COLO668 (cell line): ENCODE results near the gene DPH7.
"Not testable (repeated sequence)": the region's sequence is repeated elsewhere in the genome, so short reads cannot be mapped to it uniquely, and the experiment has no call there.

Experiments
- DNase-seq: peaks from one replicate; lab custom pipeline; 2025; ENCODE audit not compliant: unreplicated experiment; lab: John Stamatoyannopoulos, UW

DPH7 gene

DNA sequence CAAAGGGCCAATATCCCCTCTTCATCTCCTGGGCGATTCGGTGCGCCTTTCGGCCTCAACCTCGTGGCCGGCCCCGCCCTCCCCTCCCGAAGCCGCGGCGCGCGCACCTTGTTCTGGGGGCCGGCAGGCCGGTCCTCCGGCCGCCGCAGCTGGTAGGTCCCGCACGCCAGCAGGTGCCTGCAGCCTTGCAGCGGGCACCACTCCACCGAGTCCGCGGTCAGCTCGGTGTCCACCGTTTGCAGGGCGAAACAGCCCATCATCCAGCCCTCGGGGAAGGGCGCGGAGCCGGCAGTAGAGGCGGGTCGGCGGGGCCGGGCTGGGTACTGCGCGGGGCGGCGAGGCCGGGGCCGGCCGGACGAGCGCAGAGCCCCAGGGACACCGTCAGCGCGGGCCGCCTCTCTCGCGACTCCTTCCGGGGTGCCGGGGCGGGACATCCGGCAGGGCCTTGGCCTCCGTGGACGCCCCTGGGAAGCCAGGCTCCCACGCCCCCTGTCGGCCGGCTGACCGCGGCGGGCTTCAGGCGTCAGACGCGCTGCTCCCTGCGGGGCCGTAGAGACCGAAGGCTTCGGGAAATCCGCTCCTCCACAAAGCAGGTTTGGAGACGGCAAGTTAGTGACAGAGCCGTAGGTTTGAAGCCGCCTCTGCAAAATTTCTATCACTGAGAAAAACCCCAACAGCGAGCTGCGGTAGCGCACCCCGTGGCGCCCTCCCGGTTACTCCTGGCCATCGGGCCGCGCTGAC, at the start of gene DPH7:
DPH7 (minus strand) TSS at position 408 of the 741 bp plus-strand sequence; CDS start at position 260, 148 bp downstream.
- peak; percentile 98 for DNase-seq

DNA sequence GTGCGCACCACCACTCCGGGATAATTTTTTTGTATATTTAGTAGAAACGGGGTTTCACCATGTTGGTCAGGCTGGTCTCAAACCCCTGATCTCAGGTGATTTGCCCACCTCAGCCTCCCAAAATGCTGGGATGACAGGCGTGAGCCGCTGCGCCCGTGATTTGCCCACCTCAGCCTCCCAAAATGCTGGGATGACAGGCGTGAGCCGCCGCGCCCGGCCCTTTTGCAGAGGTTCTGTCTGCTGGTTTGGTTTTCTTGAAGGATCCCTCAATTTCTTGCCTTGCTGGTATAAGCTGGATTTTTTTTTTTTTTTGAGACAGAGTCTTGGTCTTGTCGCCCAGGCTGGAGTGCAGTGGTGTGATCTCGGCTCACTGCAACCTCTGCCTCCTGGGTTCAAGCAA, 48.7 kb upstream of the DPH7 start:
- DNase-seq, result not testable (repeated sequence)

DNA sequence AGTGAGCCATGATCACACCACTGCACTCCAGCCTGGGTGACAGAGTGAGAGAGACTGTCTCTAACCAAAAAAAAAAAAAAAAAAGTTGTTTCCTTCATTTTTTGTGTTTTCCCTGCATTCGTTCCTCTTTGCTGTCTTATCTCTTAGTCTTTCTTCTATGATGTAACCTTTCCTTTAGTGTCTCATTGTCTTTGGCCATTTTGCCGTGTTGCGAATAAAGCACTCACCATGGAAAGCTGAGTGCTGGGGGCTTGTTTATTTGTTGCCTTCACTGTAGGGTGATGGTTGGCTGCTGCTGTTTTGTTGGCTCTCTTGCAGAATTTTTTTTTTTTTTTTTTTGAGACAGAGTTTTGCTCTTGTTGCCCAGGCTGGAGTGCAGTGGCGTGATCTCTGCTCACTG, 47.7 kb upstream of the DPH7 start:
- no peak for DNase-seq

- not testable (repeated sequence) for DNase-seq
Measured at GRCh38 chr9:137622211-137622610, 43.5 kb upstream of the DPH7 start.

DNA sequence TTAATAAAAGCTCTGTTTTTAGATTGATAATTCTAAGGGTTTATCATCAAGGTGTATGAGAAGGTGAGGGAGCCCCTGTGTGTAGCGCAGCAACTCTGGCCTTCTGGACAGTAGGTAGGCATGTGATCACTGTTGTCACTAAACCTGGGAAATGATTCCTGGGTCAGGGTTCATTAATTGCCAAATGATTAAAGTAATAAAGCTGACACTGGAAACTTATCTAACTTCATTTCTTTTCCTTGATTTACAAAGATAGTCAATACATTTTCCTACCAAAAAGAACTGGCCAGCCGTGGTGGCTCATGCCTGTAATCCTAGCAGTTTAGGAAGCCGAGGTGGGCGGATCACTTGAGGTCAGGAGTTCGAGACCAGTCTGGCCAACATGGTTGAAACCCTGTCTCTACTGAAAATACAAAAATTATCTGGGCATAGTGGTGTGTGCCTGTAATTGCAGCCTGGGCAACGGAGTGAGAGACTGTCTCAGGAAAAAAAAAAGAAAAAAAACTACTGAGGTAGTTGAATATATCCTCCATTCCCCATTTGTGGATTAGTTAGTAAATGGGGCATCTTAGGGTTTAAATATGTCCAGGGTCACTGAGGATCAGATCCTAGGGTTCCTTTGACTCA, 42.5 kb upstream of the DPH7 start:
- DNase-seq, result no peak

GRCh38 chr9:137620581-137620980, 41.9 kb upstream of the DPH7 start:
- DNase-seq, result no peak

GRCh38 chr9:137620048-137620405, 41.3 kb upstream of the DPH7 start:
- no peak for DNase-seq

- peak; percentile 64 for DNase-seq
Measured at GRCh38 chr9:137619240-137620047, 40.7 kb upstream of the DPH7 start.

DNA sequence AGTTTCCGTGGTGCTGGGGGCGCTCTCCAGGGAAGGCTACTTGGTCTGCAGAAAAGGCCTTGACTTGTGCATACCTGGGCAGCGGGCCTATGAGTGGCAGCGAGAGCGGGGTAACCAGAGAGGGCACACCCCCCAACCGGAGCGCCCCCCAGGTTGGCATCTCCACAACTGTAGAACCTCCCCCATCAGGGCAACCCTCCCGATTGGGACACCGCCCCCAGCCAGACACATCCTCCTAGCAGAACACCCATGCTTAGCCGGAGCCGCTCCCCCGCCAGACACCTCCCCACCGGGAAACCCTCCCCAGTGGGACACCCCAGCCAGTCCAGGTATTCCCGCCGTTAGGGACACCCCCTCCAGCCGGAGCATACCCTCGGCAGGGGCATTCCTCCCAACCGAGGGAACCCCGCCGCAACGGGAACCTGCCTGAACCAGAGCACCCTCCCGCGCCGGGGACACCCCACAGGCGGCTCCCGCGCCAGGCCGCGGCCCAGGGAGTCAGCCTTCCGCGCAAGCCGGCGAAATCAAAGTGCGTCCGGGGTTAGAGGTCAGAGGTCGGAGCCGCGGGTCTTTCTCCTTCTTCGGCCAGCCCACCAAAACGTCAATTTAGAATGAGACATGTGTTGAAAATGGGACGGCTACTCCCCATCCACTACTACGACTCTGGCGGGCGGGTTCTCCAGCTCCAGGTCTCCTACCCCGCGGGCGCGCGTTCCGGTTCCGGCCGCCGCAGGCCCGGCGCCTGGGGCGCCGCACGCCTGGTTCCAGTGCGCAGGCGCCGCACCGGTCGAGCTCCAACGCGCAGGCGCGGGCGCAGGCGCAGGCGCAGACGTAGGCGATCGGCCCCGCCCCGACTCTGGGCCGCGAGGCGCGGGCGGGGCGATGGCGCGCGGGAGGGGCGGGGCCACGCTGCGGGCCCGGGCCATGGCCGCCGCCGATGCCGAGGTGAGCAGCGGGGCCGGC, 39.7 kb upstream of the DPH7 start, which contains the start of gene EHMT1:
EHMT1 (plus strand) TSS at position 901 of the 963 bp plus-strand sequence; CDS start at position 925, 24 bp downstream.
- DNase-seq, result peak; percentile 95

DNA sequence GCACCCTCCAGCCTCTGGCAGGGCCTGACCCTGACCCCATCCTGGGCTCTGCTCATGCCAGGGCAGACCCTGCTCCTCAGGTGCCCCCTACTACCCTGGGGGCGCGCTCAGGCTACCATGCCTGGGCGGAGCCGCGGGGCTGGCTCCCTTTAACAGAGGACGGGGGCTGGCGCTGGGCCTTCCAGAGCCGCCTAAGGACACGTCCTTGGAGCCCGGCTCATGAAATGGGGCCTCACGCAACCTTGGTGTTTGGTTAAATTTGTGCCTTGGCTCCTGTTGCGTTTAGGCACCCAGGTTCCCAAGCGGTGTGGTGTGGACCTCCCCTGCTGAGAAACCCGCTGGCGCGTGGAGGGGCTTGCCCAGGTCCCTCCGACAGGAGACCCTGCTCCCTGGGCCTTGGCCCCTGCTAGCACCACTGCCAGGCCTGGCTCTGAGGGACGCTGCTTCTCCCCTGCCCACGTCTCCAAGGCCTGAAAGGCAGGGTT, 36.7 kb upstream of the DPH7 start:
- DNase-seq, result no peak

DNA sequence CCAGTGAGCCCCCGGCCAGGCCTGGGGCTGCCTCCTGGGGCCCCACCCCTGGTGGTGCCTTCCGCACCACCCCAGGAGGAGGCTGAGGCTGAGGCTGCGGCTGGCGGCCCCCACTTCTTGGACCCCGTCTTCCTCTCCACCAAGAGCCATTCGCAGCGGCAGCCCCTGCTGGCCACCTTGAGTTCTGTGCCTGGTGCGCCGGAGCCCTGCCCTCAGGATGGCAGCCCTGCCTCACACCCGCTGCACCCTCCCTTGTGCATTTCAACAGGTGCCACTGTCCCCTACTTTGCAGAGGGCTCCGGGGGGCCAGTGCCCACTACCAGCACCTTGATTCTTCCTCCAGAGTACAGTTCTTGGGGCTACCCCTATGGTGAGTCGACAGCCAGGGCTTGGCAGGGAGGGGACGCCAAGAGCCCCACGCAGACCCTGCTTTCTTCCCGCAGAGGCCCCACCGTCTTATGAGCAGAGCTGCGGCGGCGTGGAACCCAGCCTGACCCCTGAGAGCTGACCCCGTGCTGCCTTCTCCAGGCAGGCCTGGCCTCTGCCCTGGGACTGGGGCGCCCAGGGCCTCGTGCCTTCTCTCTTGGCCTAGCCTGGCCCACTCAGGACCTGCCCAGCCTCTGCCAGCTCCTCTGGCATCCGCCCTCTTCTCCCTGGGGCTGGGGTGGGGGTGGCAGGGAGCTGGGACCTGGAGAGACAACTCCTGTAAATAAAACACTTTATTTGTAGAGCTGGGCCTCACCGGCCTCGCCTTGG, 36.1 kb upstream of the DPH7 start:
- no peak for DNase-seq

GRCh38 chr9:137613738-137614523, 35.2 kb upstream of the DPH7 start:
- DNase-seq, result no peak

DNA sequence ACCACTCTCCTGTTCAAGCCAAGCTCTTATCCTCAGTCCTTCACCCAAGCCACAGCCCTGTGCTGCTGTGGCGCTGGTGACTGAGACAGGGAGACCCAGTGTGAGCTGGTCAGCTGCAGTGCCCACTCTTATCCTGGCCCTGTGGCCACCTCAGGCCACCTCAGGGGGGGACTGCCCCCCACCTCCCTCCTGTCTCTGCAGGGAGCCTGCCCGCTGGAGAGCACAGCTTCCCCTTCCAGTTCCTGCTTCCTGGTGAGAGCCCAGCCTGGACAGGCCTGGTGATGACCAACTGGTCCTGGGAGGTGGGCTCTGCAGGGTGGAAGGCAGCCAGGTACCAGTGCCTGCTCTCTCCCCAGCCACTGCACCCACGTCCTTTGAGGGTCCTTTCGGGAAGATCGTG, 34.5 kb upstream of the DPH7 start:
- DNase-seq, result no peak

- no peak for DNase-seq
Measured at GRCh38 chr9:137612741-137613142, 34.0 kb upstream of the DPH7 start.

DNA sequence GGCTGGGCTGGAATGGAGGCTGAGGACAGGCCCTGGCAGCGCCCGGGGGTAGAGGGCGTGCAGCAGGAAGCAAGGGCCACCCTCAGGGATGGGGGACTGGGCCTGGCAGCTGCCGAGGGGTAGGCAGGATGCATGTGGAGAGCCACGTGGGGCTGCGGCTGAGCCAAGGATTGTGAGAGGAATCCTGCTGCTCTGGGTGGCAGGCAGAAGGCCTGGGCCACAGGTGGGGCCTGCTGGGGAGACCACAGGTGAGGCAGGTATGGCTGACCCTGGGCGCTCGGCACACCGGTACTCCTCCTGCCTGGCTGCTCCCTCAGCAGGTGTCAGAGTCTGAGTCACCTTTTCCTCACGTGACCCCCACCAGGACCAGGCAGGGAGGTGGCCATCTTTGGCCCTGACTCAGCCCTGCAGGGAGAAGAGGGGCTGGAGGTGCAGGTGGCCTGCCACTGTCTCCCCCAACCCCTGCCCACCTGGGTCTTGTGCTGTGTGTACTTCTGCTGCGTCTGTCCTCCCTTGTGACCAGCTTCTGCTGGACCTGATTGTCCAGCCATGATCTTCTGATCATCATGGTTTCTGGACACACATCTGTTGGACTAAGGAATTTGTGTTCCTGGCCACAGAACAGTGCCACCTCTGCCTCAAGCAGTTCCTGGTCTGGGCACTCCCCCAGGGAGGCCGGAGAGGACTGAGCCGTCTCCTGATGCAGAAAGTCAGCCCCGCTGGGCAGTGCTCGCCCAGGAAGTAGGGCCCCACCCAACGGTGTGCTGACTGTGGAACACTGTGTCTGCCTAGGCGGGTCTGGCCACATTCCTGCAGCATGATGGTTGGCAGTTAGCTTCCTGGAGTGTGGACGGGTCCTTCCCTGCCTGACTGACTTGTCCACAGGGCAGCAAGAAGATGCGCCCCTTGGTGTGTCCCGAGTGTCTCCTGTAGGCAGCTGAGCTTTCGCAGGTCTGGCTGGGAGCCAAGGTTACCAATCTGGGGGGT, 33.2 kb upstream of the DPH7 start:
- DNase-seq, result peak; percentile 92

GRCh38 chr9:137610944-137611343, 32.2 kb upstream of the DPH7 start:
- DNase-seq, result peak; percentile 22

GRCh38 chr9:137607141-137607857, 28.6 kb upstream of the DPH7 start:
- DNase-seq, result peak; percentile 30
